Common myeloid progenitor, CD34-positive (primary cell): ENCODE data around the gene TNFRSF1B.

ENCODE experiments used
- CTCF ChIA-PET: fragments of 350-600 bp; sonication (Branson Sonifier 250); formaldehyde crosslinking; loops from one replicate; lab custom pipeline; 2021; ENCODE audit warnings: antibody characterized with exemption; lab: Charles Lee
- POLR2A ChIA-PET: fragments of 350-600 bp; sonication (Branson Sonifier 250); formaldehyde crosslinking; loops from one replicate; lab custom pipeline; 2021; ENCODE audit warnings: antibody characterized with exemption; lab: Charles Lee
- DNase-seq, 3 donors: peaks; one replicate each; pipeline versions ENCODE4 v3.0.0 to v3.0.0-alpha.2; 2013
- H3K27ac ChIP-seq, 2 experiments: 1 replicate in 1 of 2; 2 replicates in 1 of 2; pipeline ENCODE4 v1.7.0; 2013; ENCODE audit warnings: inconsistent platforms in 2 of 2, low read length in 2 of 2, mild to moderate bottlenecking in 2 of 2, low read depth in 1 of 2, moderate library complexity in 1 of 2; ENCODE audit not compliant: severe bottlenecking in 2 of 2, insufficient read depth in 1 of 2, poor library complexity in 1 of 2
- H3K27me3 ChIP-seq, 5 experiments: replicated peaks in 2 of 5; 1 replicate in 3 of 5; 2 replicates in 2 of 5; pipeline versions ENCODE4 v1.6.1 to v1.7.0; 2013; ENCODE audit warnings: low read length in 4 of 5, mild to moderate bottlenecking in 2 of 5, moderate library complexity in 2 of 5, inconsistent platforms in 1 of 5; ENCODE audit not compliant: insufficient read depth in 5 of 5, control insufficient read depth in 4 of 5
- H3K36me3 ChIP-seq, 4 experiments: 1 replicate in 2 of 4; 2 replicates in 2 of 4; pipeline versions ENCODE4 v1.6.1 to v1.7.0; 2013; ENCODE audit warnings: low read length in 3 of 4, control low read depth in 1 of 4, mild to moderate bottlenecking in 1 of 4; ENCODE audit not compliant: control insufficient read depth in 4 of 4, insufficient read depth in 4 of 4
- H3K4me1 ChIP-seq, 4 experiments: 1 replicate in 3 of 4; 2 replicates in 1 of 4; pipeline versions ENCODE4 v1.6.1 to v1.7.1; 2013; ENCODE audit warnings: low read length in 3 of 4, mild to moderate bottlenecking in 3 of 4, control low read depth in 1 of 4, inconsistent platforms in 1 of 4, moderate library complexity in 1 of 4; ENCODE audit not compliant: control insufficient read depth in 4 of 4, insufficient read depth in 4 of 4; ENCODE audit errors: control extremely low read depth in 1 of 4
- H3K4me3 ChIP-seq, 7 experiments: 1 replicate in 4 of 7; 2 replicates in 3 of 7; pipeline versions ENCODE4 v1.5.1 to v1.7.0; 2013; ENCODE audit warnings: mild to moderate bottlenecking in 7 of 7, low read length in 6 of 7, moderate library complexity in 6 of 7, inconsistent platforms in 2 of 7, low read depth in 2 of 7, control low read depth in 1 of 7; ENCODE audit not compliant: insufficient read depth in 4 of 7, control insufficient read depth in 1 of 7; ENCODE audit errors: extremely low read depth in 1 of 7
- H3K9me3 ChIP-seq, 5 experiments: 1 replicate in 4 of 5; 2 replicates in 1 of 5; pipeline versions ENCODE4 v1.6.1 to v1.7.1; 2013; ENCODE audit warnings: low read length in 4 of 5, mild to moderate bottlenecking in 2 of 5, inconsistent platforms in 1 of 5, low read depth in 1 of 5, moderate library complexity in 1 of 5; ENCODE audit not compliant: control insufficient read depth in 4 of 5, insufficient read depth in 2 of 5; ENCODE audit errors: control extremely low read depth in 1 of 5
- WGBS: methylation state at CpG from one replicate; pipeline ENCODE4 v1.1.5; 2013; ENCODE audit not compliant: insufficient coverage; 5-methylcytosine and 5-hydroxymethylcytosine counted together

The TNFRSF1B gene

GRCh38 chr1:12189328-12189682 is 22.5 kb downstream of the TNFRSF1B start:
- Histone ChIP-seq H3K27ac (no peak overlapping the region), H3K9me3 (no peaks in the 10 kb centered on the region), H3K36me3 (peaks cover 2 to 52% (median 7%) of the 10 kb centered on the region in 4 experiments), H3K4me3 (no peak overlapping the region), H3K4me1 (peaks cover 0 to 30% (median 13%) of the 10 kb centered on the region in 4 experiments), H3K27me3 (no peaks in the 10 kb centered on the region)
- ChIA-PET POLR2A (no interaction called here), CTCF (interaction anchor here (1.4 to 1.5 kb wide), 2 partner anchors 12 to 27 kb away, joined by 4 to 5 read pairs; no protein-coding TSS in a partner anchor)
- DNase-seq: no peak
- 98% methylated on average over 5 of the region's 5 CpGs for WGBS

GRCh38 chr1:12191242-12192032 is 24.6 kb downstream of the TNFRSF1B start:
- DNase-seq: no peak
- POLR2A ChIA-PET: interaction anchor here (0.6 to 0.9 kb wide), 2 partner anchors 11 to 55 kb away, joined by 3 to 4 read pairs; no protein-coding TSS in a partner anchor
- Histone ChIP-seq H3K9me3 (no peaks in the 10 kb centered on the region), H3K27me3 (no peaks in the 10 kb centered on the region), H3K27ac (no peak overlapping the region), H3K4me1 (peaks cover 0 to 14% (median under 1%) of the 10 kb centered on the region in 4 experiments), H3K36me3 (peaks cover 2 to 66% (median 10%) of the 10 kb centered on the region in 4 experiments), H3K4me3 (no peak overlapping the region)
- WGBS: 96% methylated on average over 43 of the region's 58 CpGs
- CTCF ChIA-PET: interaction anchor here (0.6 to 3.1 kb wide), 6 partner anchors 9 to 118 kb away, joined by 3 to 9 read pairs (median 4); no protein-coding TSS in a partner anchor

GRCh38 chr1:12194666-12195216 is 27.9 kb downstream of the TNFRSF1B start:
- whole genome bisulfite sequencing: 96% methylated on average over 12 of the region's 14 CpGs

GRCh38 chr1:12195416-12195815 is 28.6 kb downstream of the TNFRSF1B start:
- peaks cover 0 to 11% (median 1%) of the 10 kb centered on the region in 4 experiments for H3K4me1 ChIP-seq
- H3K4me3 ChIP-seq: no peak overlapping the region
- H3K9me3 ChIP-seq: no peaks in the 10 kb centered on the region
- CTCF ChIA-PET: interaction anchor here (1.5 kb wide), 1 partner anchor 13 kb away, joined by 5 read pairs; no protein-coding TSS in a partner anchor
- POLR2A ChIA-PET: no interaction called here
- peaks cover 2 to 65% (median 10%) of the 10 kb centered on the region in 4 experiments for H3K36me3 ChIP-seq
- WGBS: 100% methylated on average over 3 of the region's 3 CpGs
- H3K27me3 ChIP-seq: no peaks in the 10 kb centered on the region
- no peak overlapping the region for H3K27ac ChIP-seq
- DNase-seq: no peak

More at GRCh38 chr1:12194666-12195216, 27.9 kb downstream of the TNFRSF1B start:
- H3K9me3 ChIP-seq: no peaks in the 10 kb centered on the region
- H3K36me3 ChIP-seq: peaks cover 2 to 61% (median 10%) of the 10 kb centered on the region in 4 experiments
- no peak overlapping the region for H3K4me3 ChIP-seq
- H3K4me1 ChIP-seq: peaks cover 0 to 11% (median 1%) of the 10 kb centered on the region in 4 experiments
- H3K27me3 ChIP-seq: no peaks in the 10 kb centered on the region
- no peak for DNase-seq
- POLR2A ChIA-PET: no interaction called here
- CTCF ChIA-PET: interaction anchor here (1.7 to 3.1 kb wide), 2 partner anchors 12 to 70 kb away, joined by 9 read pairs; no protein-coding TSS in a partner anchor
- H3K27ac ChIP-seq: no peak overlapping the region

GRCh38 chr1:12196641-12197482 is 30.1 kb downstream of the TNFRSF1B start:
- WGBS: over 99% methylated on average over 17 of the region's 20 CpGs
- ChIA-PET POLR2A (interaction anchor here (0.9 kb wide), 1 partner anchor 70 kb away, joined by 3 read pairs; no protein-coding TSS in a partner anchor), CTCF (interaction anchor here (1.0 to 8.2 kb wide), 6 partner anchors 11 to 71 kb away, joined by 3 to 63 read pairs (median 4); no protein-coding TSS in a partner anchor)
- Histone ChIP-seq H3K4me1 (peaks cover 0 to 11% (median 1%) of the 10 kb centered on the region in 4 experiments), H3K9me3 (no peaks in the 10 kb centered on the region), H3K4me3 (no peak overlapping the region), H3K27ac (no peak overlapping the region), H3K36me3 (peaks cover 1 to 57% (median 8%) of the 10 kb centered on the region in 4 experiments), H3K27me3 (no peaks in the 10 kb centered on the region)
- peak in 2 of 3 donors; percentile 41 to 45 for DNase-seq

- no peak overlapping the region for H3K27ac ChIP-seq
- no peak overlapping the region for H3K4me3 ChIP-seq
- ChIA-PET CTCF (interaction anchor here (1.0 to 8.2 kb wide), 3 partner anchors 13 to 72 kb away, joined by 3 to 63 read pairs (median 5); no protein-coding TSS in a partner anchor), POLR2A (interaction anchor here (0.9 kb wide), 1 partner anchor 71 kb away, joined by 3 read pairs; no protein-coding TSS in a partner anchor)
- peaks cover 0 to 11% (median 1%) of the 10 kb centered on the region in 4 experiments for H3K4me1 ChIP-seq
- DNase-seq: no peak
- H3K36me3 ChIP-seq: peaks cover 0 to 57% (median 10%) of the 10 kb centered on the region in 4 experiments
- no peaks in the 10 kb centered on the region for H3K27me3 ChIP-seq
- WGBS: 89% methylated on average over 3 of the region's 7 CpGs
- no peaks in the 10 kb centered on the region for H3K9me3 ChIP-seq
Observed at GRCh38 chr1:12197483-12197880, 30.7 kb downstream of the TNFRSF1B start.
